Activated CD4-positive, alpha-beta T cell treated with anti-CD3 and anti-CD28 coated beads for 4 hours (primary cell): ENCODE results near the gene POLA2.

Experiments used
- DNase-seq, 2 donors: peaks; one replicate each; pipeline ENCODE4 v3.0.0-alpha.2; 2020

The POLA2 gene

GRCh38 chr11:65288706-65289536, 27.2 kb downstream of the POLA2 start:
- no peak for DNase-seq

GRCh38 chr11:65290448-65291165, 28.8 kb downstream of the POLA2 start:
- no peak for DNase-seq

DNA sequence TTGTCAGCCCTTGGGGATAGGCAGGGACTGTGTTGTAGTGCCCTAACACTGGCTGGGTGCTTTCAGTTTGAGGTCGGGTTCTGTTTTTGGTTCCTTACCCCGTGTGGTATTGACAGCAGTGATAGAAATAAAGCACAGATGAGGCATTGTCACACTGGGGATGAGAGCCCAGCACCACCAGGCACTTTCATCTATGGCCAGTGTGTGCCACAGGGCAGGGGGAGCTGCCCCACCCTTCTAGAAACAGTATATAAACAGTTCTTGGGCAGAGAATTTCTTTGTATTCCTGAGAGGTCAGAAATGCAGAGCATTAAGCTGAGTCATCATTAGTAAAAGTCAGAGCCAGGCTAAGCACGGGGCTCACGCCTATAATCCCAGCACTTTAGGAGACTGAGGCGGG, 29.9 kb downstream of the POLA2 start:
- no peak for DNase-seq

DNA sequence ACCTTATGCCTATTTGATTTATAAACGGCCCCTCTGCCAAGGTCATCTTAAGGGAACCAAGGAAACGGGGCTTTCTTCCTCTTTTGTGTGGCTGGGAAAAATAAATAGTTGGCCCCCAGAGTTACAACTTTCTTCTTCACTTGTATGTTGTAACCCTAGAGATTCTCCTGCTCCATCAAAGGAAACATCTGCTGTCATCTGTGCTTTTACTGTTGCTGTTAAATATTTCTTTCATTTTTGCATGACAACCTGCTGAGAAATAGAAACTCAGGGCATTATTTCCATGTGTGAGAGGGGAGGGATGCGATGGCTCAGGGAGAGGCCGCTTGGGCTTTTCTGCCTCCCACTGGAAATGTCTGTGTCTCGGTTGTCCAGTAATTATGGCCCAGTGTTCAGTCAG, 31.1 kb downstream of the POLA2 start:
- DNase-seq: no peak

- DNase-seq: no peak
Observed at GRCh38 chr11:65293909-65294381, 32.2 kb downstream of the POLA2 start.

DNA sequence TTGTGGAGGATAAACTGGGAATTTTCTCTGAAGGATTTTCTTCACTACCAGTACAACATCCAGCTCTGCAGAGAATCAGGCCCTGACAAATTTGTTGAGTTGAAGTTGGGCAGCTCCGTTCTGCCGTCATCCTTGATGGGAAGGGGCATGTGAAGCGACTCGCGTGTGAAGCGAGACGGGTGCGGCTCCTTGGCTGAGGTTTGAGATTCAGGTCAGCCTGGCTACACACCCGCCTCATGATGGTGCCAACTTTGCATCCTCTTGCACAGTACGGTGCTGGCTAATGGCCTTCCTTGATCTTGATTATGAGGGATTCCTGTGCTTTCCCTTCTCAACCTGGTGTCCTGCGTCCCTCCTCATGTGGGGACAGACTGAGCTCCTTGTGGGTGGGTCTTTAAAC, 33.2 kb downstream of the POLA2 start:
- no peak for DNase-seq

DNA sequence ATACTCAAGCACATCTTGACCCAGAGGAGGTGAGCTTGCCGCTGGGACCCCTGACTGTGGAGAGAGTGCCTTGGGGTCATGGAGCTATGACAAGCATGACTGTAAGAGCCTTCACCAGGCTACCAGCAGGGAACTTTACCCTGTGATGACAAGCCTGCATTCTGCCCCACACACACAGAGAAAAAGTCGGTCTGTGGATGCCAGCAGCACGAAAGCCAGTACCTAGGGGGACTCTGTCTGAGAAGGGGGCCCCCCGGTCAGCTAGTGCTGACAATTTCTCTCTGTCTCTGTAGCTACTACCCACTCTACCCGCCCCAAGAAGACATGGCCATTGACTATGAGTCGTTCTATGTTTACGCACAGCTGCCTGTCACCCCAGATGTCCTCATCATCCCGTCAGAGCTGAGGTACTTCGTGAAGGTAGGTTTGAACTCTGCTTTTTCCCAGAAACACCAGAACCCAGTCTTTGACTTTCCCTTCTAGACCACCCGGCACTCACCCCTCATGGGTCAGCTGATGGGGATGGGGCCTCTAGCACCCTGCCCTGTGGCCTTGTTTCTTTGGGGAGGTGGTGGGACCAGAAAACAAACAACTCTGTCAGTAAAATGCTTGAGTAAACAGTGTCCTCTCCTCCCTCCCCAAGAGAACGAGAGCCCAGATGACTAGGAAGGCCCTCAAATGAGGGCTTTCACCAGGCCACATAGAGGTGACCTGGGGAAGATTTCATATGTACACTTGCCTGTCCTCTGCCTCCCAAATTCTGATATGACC, 34.0 kb downstream of the POLA2 start:
- no peak for DNase-seq

DNA sequence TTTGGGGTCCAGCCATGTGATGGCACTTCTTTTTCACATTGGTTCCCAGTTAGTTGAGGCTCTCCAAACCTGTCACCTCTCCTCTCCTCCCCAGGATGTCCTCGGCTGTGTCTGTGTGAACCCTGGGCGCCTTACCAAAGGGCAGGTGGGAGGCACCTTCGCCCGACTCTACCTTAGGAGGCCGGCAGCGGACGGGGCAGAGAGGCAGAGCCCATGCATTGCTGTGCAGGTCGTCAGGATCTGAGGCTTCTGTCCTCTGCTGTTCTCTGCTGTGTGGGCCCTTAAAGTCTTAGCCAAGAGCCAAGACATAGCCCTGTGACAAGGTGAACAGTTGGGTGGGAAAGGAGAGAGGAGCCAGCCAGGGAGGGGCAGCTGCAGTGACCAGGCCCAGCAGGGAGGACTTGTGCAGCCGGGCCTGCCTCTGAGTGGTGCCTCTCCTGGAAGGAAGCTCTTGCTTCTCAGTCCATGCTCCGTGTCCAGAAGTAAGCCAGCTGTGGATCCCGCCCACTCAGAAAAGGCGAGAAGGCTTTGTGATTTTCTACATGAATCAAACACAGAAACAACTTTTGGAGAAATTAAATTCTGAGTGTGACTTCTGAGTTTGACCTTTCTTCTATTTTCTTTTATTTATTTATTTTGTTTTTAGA, 35.4 kb downstream of the POLA2 start:
- no peak for DNase-seq

GRCh38 chr11:65298131-65298535, 36.4 kb downstream of the POLA2 start:
- DNase-seq: no peak

GRCh38 chr11:65298655-65299179, 37.0 kb downstream of the POLA2 start:
- DNase-seq: no peak

- no peak for DNase-seq
Observed at GRCh38 chr11:65300621-65301275, 39.0 kb downstream of the POLA2 start.

- DNase-seq: no peak
Observed at GRCh38 chr11:65301491-65302329, 39.9 kb downstream of the POLA2 start.

DNA sequence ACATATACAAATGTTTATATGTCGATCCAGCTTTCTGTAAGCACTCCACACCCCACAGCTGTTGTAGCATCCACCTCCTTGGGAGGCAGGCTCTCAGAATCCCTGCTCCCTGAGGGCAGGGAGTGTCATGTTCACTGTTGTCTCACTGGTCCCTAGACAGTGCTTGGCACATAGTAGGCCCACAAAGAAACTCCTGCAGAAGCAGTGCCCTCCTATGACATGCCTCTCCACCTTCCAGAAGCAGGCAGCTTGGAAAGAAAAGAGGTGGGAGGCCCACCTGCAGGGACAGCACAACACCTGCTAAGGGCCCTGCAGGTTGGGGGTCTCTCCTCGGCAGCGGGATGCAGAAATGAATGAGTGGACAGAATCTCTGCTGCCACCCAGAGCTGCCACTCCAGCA, 41.8 kb downstream of the POLA2 start:
- DNase-seq: no peak

DNA sequence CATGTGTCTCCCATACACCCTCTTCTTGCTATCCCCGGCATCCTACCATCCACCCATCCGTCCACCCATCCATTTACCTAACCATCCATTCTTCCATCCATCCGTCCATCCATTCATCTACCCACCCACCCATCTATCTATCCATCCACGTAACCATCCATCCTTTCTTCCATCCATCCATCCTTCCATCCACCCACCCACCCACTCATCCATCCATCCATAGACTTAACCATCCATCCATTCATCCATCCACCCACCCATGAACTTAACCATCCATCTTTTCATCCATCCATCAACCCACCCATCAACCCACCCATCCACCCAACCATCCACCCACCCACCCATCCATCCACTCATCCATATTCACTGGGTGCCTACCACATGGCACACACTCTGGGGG, 42.3 kb downstream of the POLA2 start:
- no peak for DNase-seq

DNA sequence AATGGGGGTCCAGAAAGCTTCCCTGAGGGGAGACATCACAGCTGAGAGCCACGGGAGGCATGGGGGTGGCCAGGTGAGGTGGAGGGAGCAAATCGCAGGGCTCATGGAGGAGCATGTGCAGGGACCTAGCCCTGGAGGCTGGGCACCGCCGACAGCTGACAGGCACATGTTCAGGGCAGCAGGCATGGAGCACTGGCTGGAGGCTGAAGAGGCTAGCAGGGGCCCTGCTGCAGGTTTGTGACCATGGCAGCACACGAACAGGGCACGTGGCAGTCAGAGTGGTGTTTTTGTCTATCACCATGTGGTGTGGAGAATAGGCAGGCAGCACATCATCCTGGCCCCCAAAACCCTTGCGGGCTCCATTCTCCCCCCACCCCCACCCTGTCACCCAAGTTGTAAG, 42.9 kb downstream of the POLA2 start:
- no peak for DNase-seq

GRCh38 chr11:65305501-65306268, 43.9 kb downstream of the POLA2 start:
- DNase-seq: no peak

- DNase-seq: no peak
Observed at GRCh38 chr11:65307298-65308229, 45.8 kb downstream of the POLA2 start.

GRCh38 chr11:65308281-65308891, 46.6 kb downstream of the POLA2 start:
- DNase-seq: no peak

DNA sequence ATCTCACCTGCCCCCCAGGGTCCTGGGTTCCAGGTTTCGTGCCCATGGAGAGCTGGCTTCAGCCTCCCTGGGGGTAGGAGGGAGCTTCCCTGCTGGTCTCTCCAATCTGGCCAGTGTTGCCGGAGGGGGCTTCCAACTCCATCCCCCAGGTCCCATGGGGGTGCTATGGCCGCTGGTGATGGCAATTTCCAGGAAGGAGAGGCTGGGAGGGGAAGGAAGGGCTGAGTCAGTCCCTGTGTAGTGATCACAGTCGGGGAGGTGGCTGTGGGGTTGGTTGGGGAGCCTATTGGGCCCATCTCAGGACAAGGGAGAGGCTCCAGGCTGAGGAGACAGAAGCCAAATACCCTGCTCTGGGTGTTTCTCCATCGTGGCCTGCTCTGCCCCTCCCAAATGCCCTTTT, 47.2 kb downstream of the POLA2 start:
- no peak for DNase-seq
